ENCODE data around the gene NRXN3.

DNA sequence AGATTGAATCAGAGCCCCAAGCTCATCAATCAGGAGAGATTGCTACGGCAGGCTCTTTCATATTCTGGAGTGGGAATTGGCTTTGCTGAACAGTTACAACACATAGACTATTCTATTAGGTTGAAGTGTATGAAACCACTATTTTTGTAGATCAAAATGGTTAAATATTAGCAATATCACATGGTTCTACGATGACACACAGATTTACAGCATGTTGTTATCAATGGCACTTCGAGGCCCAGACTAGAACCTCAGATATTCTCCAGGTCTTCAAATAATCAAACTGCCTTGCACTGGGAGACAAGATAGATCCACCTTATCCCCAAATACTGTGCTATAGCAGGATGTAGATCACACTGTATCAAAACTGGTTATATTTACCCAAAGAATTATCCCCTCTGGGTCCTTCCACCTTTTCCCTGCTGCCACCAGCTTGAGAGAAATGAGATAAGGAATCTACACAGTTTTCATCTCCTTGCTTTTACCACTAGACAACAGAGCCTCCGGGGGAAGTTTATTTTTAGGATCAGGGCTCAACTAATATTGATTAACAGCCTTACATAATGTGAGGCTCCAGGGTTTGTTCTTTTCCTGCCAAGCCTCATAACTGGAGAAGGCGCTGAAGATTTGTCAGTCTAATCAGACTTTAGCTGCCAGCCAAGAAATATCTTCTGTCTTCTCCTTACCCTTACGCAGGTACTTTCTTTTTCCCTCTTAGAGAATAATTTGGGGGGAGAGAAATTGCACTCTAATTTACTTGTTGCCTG lies 1534.1 kb downstream of the NRXN3 start:
- TF ChIP-seq POLR2A (IDR thresholded peaks at IDR 0.05), result no peak
- TF ChIP-seq, protein P1, sequence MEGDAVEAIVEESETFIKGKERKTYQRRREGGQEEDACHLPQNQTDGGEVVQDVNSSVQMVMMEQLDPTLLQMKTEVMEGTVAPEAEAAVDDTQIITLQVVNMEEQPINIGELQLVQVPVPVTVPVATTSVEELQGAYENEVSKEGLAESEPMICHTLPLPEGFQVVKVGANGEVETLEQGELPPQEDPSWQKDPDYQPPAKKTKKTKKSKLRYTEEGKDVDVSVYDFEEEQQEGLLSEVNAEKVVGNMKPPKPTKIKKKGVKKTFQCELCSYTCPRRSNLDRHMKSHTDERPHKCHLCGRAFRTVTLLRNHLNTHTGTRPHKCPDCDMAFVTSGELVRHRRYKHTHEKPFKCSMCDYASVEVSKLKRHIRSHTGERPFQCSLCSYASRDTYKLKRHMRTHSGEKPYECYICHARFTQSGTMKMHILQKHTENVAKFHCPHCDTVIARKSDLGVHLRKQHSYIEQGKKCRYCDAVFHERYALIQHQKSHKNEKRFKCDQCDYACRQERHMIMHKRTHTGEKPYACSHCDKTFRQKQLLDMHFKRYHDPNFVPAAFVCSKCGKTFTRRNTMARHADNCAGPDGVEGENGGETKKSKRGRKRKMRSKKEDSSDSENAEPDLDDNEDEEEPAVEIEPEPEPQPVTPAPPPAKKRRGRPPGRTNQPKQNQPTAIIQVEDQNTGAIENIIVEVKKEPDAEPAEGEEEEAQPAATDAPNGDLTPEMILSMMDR (IDR thresholded peaks at IDR 0.05), result no peak

Data from heart left ventricle (tissue), 13 donors.